HepG2 (cell line): ENCODE results near the gene NUSAP1. TPM values are rescaled to one million over a fixed set of nuclear protein-coding genes. Genes with fewer than 3 reads are reported as not detected.

Source experiments
- ATAC-seq: fragments of 200-7000 bp; cut with Tn5 transposase; 3 replicates; pipeline ENCODE4 v1.9.1; 2020; ENCODE audit warnings: mild to moderate bottlenecking, moderate library complexity
- BruUV-seq: library from RNA; stranded (reverse); fragments of 400-500 nt; replicated peaks from 2 replicates; lab custom pipeline; 2021; lab: Mats Ljungman, UMichigan
- CTCF ChIA-PET: fragments of 300-600 bp; formaldehyde crosslinking; extraction: SDS; loops from one replicate; lab custom pipeline; 2021; ENCODE audit warnings: low total read pairs, inconsistent platforms, low intra/inter-chr PET ratio; lab: Yijun Ruan, JAX
- POLR2A ChIA-PET: fragments of 350-600 bp; sonication (Branson Sonifier 250); formaldehyde crosslinking; loops from one replicate; lab custom pipeline; 2020; ENCODE audit warnings: antibody characterized with exemption, inconsistent platforms; lab: Yijun Ruan, JAX
- DNase-seq: peaks from one replicate; pipeline ENCODE4 v3.0.0-alpha.2; 2015; ENCODE audit warnings: low spot score
- FAIRE-seq: peaks from 3 replicates; lab custom pipeline; 2011; peaks lifted over from hg19 to GRCh38; lab: Jason Lieb, UNC
- H2AFZ ChIP-seq: one replicate; pipeline ENCODE4 v1.6.1; 2011; ENCODE audit warnings: low read length, inconsistent platforms
- H3K27ac ChIP-seq: fragments of 300-600 bp; 3 replicates; pipeline ENCODE4 v1.8.0; 2011; ENCODE audit warnings: mixed run types, mild to moderate bottlenecking, mixed read lengths, low read length, inconsistent platforms; ENCODE audit not compliant: insufficient read depth; ENCODE audit errors: extremely low read length
- H3K27me3 ChIP-seq, 2 experiments: fragments of 200-600 bp in 1 of 2; 2 replicates in 1 of 2; 3 replicates in 1 of 2; pipeline versions ENCODE4 v1.6.0 to v1.8.0; 2011; ENCODE audit warnings: low read length in 2 of 2, mild to moderate bottlenecking in 2 of 2, moderate library complexity in 2 of 2, inconsistent platforms in 1 of 2; ENCODE audit not compliant: insufficient read depth in 2 of 2, control insufficient read depth in 1 of 2
- H3K36me3 ChIP-seq, 2 experiments: fragments of 200-600 bp in 1 of 2; replicated peaks in 1 of 2; 2 replicates in 1 of 2; 3 replicates in 1 of 2; pipeline versions ENCODE4 v1.5.1 to v1.8.0; 2011; ENCODE audit warnings: low read length in 2 of 2, inconsistent platforms in 1 of 2; ENCODE audit not compliant: insufficient read depth in 2 of 2, control insufficient read depth in 1 of 2
- H3K4me1 ChIP-seq: 2 replicates; pipeline ENCODE4 v1.5.1; 2012; ENCODE audit warnings: low read length, inconsistent platforms; ENCODE audit not compliant: insufficient read depth
- H3K4me2 ChIP-seq: 2 replicates; pipeline ENCODE4 v1.6.0; 2011; ENCODE audit warnings: low read depth, low read length, inconsistent platforms
- H3K4me3 ChIP-seq, 3 experiments: fragments of 200-600 bp in 1 of 3; sonication (generic), shearing (Covaris generic) in 1 of 3; replicated peaks in 1 of 3; 2 replicates each; pipeline ENCODE4 v1.5.1; 2011 to 2016; ENCODE audit warnings: low read length in 3 of 3, inconsistent platforms in 2 of 3, low read depth in 2 of 3, mild to moderate bottlenecking in 2 of 3, control low read depth in 1 of 3, mixed read lengths in 1 of 3; ENCODE audit not compliant: insufficient read depth in 1 of 3
- H3K79me2 ChIP-seq: one replicate; pipeline ENCODE4 v1.6.1; 2011; ENCODE audit warnings: low read length, inconsistent platforms; ENCODE audit not compliant: insufficient read depth
- H3K9ac ChIP-seq: 2 replicates; pipeline ENCODE4 v1.6.0; 2011; ENCODE audit warnings: mild to moderate bottlenecking, low read depth, low read length, inconsistent platforms; ENCODE audit not compliant: insufficient read depth
- H3K9me3 ChIP-seq: 2 replicates; pipeline ENCODE4 v1.5.1; 2012; ENCODE audit warnings: mild to moderate bottlenecking, low read length
- H4K20me1 ChIP-seq: 2 replicates; pipeline ENCODE4 v1.6.0; 2011; ENCODE audit warnings: inconsistent platforms, mild to moderate bottlenecking, low read length, moderate library complexity; ENCODE audit not compliant: insufficient read depth
- GABPB1 ChIP-seq: IDR thresholded peaks from 2 replicates; pipeline ENCODE4 v1.6.1; 2016; ENCODE audit warnings: mild to moderate bottlenecking, missing genetic modification reagents, moderate library complexity, missing compliant biosample characterization
- PAWR ChIP-seq: sonication (generic); formaldehyde crosslinking; IDR thresholded peaks from 2 replicates; pipeline ENCODE4 v1.4.0; 2020; ENCODE audit warnings: missing genetic modification reagents, mild to moderate bottlenecking, borderline replicate concordance
- SOX5 ChIP-seq: IDR thresholded peaks from 2 replicates; pipeline ENCODE4 v1.6.1; 2016; ENCODE audit warnings: borderline replicate concordance
- ZNF12 ChIP-seq: sonication (generic); formaldehyde crosslinking; IDR thresholded peaks from 2 replicates; pipeline ENCODE4 v1.5.0; 2020; ENCODE audit warnings: missing genetic modification reagents
- ZNF143 ChIP-seq: sonication (generic); formaldehyde crosslinking; IDR thresholded peaks from 2 replicates; pipeline ENCODE4 v1.4.0; 2020; ENCODE audit warnings: missing genetic modification reagents
- ZNF160 ChIP-seq: sonication (generic); formaldehyde crosslinking; IDR thresholded peaks from 2 replicates; pipeline ENCODE4 v1.8.0; 2022; ENCODE audit warnings: mild to moderate bottlenecking, inconsistent platforms, missing genetic modification reagents
- ZNF207 ChIP-seq: fragments of 450-650 bp; IDR thresholded peaks from 2 replicates; pipeline ENCODE4 v1.6.1; 2016; ENCODE audit warnings: antibody characterized with exemption, borderline replicate concordance
- ZNF691 ChIP-seq: sonication (generic); formaldehyde crosslinking; IDR thresholded peaks from 2 replicates; pipeline ENCODE4 v1.4.0; 2020; ENCODE audit warnings: missing genetic modification reagents, low read depth, mild to moderate bottlenecking, borderline replicate concordance
- WGBS: methylation state at CpG from one replicate; pipeline ENCODE4 v1.1.6; 2017; ENCODE audit warnings: low lambda C conversion rate; 5-methylcytosine and 5-hydroxymethylcytosine counted together
- in situ Hi-C: cut with HindIII; loops from 2 replicates; pipeline ENCODE4 v1.10.0; 2017; ENCODE audit warnings: low pct_unique_long_range_greater_than_20kb; ENCODE audit not compliant: extremely low pct_ligation_motif_present
- intact Hi-C: fragments of 100-400 bp; cut with micrococcal nuclease; formaldehyde crosslinking; loops from one replicate; pipeline ENCODE4 v1.10.0; 2022; ENCODE audit not compliant: unreplicated experiment
- polyA plus RNA-seq, 8 experiments: library from polyadenylated mRNA; depleted of rRNA in 3 of 8; stranded (reverse) in 7 of 8; unstranded in 1 of 8; fragments of >200 nt; fragmentation: Illumina TruSeq in 4 of 8; extraction: Trizol in 4 of 8; gene quantifications; 2 replicates each; pipeline versions ENCODE4 v1.2.1 to v1.2.3, GENCODE V29; 2011 to 2016; ENCODE audit warnings: low read depth in 4 of 8, missing spikeins in 1 of 8, mixed read lengths in 1 of 8; ENCODE audit not compliant: insufficient read depth in 1 of 8
- total RNA-seq, 5 experiments: library from RNA; depleted of rRNA; stranded (reverse); fragments of >200 nt; fragmentation: Illumina TruSeq; extraction: Trizol; gene quantifications; 2 replicates each; pipeline ENCODE4 v1.2.3, GENCODE V29; 2016; ENCODE audit warnings: low read depth in 1 of 5
- TF ChIP-seq, protein P1 (sequence below), 2 experiments: sonication (generic) in 1 of 2; formaldehyde crosslinking in 1 of 2; IDR thresholded peaks; 2 replicates each; pipeline versions ENCODE4 v1.5.1 to v1.6.1; 2011 to 2020; ENCODE audit warnings: borderline replicate concordance in 1 of 2, low read depth in 1 of 2, low read length in 1 of 2, mild to moderate bottlenecking in 1 of 2, missing genetic modification reagents in 1 of 2, moderate library complexity in 1 of 2
- TF ChIP-seq, protein P2 (sequence below): sonication (generic); formaldehyde crosslinking; IDR thresholded peaks from 2 replicates; pipeline ENCODE4 v1.8.0; 2022; ENCODE audit warnings: missing genetic modification reagents, mild to moderate bottlenecking, borderline replicate concordance

NUSAP1 gene
- total and polyA plus RNA-seq, 2 of the 13 experiments (the other 11 are each of a cell fraction or from before 2014, with no cell fraction given): 59.5 to 106 TPM

- peaks cover 26% of the 10 kb centered on the region for H3K4me1 ChIP-seq
- H4K20me1 ChIP-seq: no peaks in the 10 kb centered on the region
- TF ChIP-seq, protein P1, sequence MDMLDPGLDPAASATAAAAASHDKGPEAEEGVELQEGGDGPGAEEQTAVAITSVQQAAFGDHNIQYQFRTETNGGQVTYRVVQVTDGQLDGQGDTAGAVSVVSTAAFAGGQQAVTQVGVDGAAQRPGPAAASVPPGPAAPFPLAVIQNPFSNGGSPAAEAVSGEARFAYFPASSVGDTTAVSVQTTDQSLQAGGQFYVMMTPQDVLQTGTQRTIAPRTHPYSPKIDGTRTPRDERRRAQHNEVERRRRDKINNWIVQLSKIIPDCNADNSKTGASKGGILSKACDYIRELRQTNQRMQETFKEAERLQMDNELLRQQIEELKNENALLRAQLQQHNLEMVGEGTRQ (IDR thresholded peaks at IDR 0.05; ENCODE audit: low read depth, low read length): no peak
- TF ChIP-seq, protein P1 (CRISPR knock-in tag; IDR thresholded peaks at IDR 0.05; ENCODE audit: borderline replicate concordance): no peak
- TF ChIP-seq PAWR (no peak), ZNF207 (no peak), ZNF143 (CRISPR knock-in tag) (no peak), ZNF160 (CRISPR knock-in tag) (no peak), ZNF691 (no peak), SOX5 (CRISPR knock-in tag) (no peak), GABPB1 (CRISPR knock-in tag) (no peak), ZNF12 (CRISPR knock-in tag) (no peak)
- TF ChIP-seq, protein P2, sequence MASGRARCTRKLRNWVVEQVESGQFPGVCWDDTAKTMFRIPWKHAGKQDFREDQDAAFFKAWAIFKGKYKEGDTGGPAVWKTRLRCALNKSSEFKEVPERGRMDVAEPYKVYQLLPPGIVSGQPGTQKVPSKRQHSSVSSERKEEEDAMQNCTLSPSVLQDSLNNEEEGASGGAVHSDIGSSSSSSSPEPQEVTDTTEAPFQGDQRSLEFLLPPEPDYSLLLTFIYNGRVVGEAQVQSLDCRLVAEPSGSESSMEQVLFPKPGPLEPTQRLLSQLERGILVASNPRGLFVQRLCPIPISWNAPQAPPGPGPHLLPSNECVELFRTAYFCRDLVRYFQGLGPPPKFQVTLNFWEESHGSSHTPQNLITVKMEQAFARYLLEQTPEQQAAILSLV: no peak
- no peaks in the 10 kb centered on the region for H3K9me3 ChIP-seq
- H3K27me3 ChIP-seq: no peaks in the 10 kb centered on the region; a peak in 1 of 5 replicates
- no peak for DNase-seq
- H3K27ac ChIP-seq: no peak overlapping the region
- intact Hi-C loops (no loop called here), in situ Hi-C loops (no loop called here)
- peaks cover 5% of the 10 kb centered on the region for H3K79me2 ChIP-seq
- ChIA-PET POLR2A (interaction anchor here (1.3 kb wide), 1 partner anchor 10 kb away, joined by 3 read pairs; no protein-coding TSS in a partner anchor), CTCF (no interaction called here)
- H3K9ac ChIP-seq: no peak overlapping the region
- BruUV-seq: no TSS peak
- H2AFZ ChIP-seq: no peak overlapping the region
- FAIRE-seq: no peak
- WGBS: 63% methylated on average over 3 of the region's 3 CpGs
- no peak overlapping the region for H3K4me3 ChIP-seq
- H3K4me2 ChIP-seq: no peak overlapping the region
- no peak for ATAC-seq
- H3K36me3 ChIP-seq: no peaks in the 10 kb centered on the region
Measured at GRCh38 chr15:41411441-41411840, 78.8 kb downstream of the NUSAP1 start.
